CD4-positive, alpha-beta T cell treated with Interferon alpha-2 for 1 hour (primary cell): ENCODE data around the gene MKLN1.
A peak's percentile ranks its signal among the peaks of the same experiment; 100 is the strongest.
"Not testable (repeated sequence)": the region's sequence is repeated elsewhere in the genome, so short reads cannot be mapped to it uniquely, and the experiment has no call there.

Experiments used
- DNase-seq, 2 donors: peaks; one replicate each; pipeline ENCODE4 v3.0.0-alpha.2; 2020 to 2022

The MKLN1 gene

DNA sequence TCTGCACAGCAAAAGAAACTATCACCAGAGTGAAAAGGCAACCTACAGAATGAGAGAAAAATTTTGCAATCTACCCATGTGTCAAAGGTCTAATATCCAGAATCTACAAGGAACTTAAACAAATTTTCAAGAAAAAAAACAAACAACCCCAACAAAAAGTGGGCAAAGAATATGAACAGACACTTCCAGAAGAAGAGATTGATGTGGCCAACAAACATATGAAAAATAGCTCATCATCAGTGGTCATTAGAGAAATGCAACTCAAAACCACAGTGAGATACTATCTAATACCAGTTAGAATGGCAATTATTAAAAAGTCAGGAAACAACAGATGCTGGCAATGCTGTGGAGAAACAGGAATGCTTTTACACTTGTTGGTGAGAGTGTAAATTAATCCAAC, 7.1 kb upstream of the MKLN1 start:
- no peak for DNase-seq

DNA sequence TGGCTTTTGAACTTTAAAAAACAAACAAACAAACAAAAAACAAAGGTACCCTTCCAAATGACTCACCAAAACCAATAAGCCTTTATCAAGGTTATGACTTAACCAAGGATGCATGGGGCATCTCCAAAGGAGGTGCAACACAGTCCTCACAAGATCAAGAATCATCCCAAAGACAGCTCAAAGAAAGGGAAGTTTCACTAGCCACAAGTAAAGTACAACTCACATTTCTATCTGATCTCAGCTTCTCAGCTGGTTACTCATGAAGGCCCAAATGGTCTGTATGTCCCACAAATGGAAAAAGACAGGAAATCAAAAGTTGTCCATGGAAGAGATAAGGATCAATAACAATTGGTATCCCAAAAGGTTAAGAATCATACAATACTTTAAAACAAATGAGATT, 6.0 kb upstream of the MKLN1 start:
- DNase-seq = no peak

DNA sequence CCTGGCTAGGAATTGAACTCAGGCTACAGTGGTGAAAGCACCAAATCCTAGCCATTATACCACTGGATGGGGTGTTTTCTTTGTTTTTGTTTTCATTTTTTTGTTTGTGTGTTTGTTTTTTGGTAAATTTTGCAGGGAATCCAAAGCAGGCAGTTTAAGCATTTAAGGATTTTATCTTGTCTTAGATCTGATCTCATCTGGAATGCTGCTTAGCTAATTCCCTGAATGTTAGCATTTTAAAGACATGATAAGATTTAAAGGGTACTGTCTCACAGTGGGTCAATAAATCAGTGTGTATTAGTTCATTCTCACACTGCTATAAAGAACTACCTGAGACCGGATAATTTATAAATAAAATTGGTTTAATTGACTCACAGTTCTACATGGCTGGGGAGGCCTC, 5.6 kb upstream of the MKLN1 start:
- DNase-seq = no peak

DNA sequence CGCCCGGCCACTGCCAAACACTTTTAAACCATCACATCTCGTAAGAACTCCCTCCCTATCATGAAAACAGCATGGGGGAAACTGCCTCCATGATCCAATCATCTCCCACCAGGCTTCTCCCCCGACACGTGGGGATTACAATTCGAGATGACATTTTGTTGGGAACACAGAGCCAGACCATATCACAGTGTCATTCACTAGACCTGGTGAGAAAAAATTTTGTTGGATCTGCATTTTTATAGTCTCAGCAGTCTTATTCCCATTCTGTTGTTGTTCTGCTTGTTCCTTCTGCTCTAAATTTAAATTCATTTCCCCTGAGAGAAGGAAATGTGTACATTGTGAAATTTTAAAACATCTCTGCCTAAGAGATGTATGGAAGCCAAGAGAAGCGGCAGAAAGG, 4.8 kb upstream of the MKLN1 start:
- no peak for DNase-seq

DNA sequence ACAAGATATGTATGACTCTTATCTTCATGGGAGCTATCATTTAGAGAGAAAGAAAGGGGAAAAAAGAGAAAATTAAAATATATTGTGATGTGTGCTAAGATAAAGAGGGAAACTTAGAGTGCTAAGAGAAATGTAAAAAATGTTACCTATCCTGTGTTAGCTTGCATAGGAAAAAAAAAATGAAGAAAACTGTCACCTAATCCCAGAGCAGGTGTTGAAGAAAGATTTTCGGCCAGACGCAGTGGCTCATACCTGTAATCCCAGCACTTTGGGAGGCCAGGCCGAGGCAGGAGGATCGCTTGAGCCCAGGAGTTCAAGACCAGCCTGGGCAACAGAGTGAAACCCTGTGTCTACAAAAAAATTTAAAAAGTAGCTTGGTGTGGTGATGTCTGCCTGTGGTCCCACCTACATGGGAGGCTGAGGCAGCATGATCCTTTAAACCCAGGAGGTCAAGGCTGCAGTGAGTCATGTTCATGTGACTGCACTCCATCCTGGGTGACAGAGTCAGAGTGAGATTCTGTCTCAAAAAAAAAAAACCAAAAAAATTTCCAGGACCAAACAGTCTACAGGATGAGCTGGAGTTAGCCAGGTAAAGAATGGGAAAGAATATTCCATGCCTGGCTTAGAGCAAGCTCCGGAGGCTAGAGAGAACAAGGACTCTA, 2.4 kb upstream of the MKLN1 start:
- DNase-seq = no peak

DNA sequence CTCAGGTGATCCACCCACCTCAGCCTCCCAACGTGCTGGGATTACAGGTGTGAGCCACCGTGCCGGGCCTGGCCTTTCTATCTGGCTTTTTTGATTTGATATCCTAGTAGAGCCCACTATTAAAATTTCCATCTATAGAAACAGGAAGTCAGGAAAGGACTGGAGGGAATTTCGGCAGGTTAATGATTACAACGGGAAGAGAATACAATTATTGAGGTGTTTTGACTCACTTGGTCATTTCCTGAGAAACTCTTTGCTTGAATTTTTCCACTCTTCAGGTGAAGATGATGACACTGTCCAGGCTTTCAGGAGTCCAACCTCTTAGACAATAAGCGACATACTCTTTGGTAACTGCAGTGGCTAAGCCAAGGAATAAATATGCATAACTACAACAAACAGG, 1.1 kb upstream of the MKLN1 start:
- no peak for DNase-seq

DNA sequence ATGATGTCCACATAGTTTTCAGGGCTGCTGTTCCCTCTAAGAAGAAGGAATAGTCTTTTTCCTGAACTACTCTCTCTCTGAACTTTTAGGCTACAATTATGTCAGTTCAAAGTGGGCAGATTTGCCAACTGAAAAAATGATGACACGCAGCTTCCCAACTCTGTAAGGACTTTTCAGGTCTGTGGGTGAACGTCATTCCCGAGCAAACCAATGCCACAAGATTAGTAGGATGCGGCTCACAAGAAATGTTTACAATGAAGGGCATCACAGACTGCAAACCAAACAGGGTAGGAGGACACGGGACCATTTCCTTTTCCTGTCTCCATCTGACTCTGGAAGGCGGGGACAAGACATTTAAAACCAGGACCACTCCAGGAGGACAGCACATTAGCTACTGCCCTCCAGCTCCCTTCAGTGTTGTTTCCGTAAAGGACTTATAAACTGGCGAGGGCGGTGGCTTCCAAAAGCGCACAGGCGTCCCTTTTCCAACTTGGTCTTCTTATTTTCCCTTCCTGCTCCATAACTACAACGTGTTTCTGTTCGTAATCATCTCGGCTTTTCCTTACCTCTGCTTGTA, 539 bp upstream of the MKLN1 start:
- DNase-seq = peak in 1 of 2 donors; percentile 42

DNA sequence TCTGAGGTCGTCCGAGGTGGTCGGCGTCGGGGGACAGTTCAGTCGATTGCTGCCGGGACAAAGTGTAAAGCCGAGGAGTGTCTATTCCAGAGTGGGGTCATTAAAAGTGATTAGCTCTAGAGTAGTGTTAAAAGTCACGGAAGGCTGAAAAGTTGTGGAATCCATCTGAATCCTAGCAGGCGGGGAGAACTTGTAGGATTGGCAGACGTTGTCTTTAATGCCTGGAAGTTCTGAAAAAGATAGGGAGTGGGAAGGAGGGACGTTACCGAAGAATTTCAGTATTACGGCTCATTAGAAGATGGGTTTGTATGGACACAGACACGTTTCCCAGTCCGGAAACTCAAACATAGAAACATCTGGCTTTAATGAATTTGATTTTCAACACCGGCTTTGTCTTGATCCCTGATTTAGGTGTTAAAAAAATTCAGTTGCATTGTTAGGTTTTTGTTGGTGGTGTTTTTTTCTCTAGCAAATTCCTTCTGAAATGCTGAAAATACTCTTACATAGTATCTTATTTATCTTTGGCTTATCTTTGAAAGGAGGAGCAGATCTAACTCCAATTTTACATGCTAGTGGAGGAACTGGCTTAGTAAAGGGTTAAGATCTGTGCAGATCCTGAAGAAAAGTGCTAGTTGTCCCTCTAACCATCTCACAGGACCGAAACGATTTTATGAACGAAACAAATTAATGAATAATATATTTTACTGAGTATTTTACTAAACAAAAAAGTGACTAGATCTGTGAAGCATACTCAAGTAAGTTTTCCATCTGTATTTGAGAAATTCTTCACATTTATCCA, 900 bp downstream of the MKLN1 start:
- no peak for DNase-seq

DNA sequence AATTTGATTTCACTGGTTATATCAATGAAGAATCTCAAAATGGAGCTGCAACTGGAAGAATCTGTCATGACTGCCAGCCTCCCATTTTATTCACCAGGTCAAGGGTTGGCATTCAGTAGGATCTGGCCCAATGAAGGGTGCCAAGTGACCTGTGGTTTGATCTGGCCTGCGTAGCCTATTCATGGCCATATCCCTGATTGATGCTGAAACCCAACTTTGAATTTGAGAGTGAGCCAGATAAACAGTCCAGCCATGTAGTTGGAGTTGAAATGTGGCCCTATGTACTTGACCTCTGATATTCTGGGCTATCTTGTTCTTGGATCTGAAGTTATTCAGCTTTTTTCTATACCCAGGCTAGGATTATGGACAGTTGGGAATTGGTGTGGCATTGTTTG, 1.5 kb downstream of the MKLN1 start:
- no peak for DNase-seq

DNA sequence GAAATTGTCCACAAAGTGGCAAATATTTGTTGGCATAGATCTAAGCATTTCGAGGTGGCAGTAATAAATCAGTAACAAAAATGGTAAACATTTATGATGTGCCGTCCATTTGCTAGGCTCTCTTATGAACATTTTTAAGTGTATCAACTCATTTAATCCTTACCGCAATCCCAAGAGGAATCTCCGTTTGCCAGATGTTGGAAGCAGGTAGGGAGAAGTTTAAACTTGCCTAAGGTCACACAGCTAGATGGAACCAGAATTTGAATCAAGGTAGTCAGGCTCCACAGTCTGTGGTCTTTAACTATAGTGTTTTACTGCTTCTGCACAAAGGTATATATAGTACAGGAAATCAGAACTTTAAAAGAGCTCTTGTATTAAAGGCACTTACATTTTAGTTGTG, 2.6 kb downstream of the MKLN1 start:
- DNase-seq = no peak

DNA sequence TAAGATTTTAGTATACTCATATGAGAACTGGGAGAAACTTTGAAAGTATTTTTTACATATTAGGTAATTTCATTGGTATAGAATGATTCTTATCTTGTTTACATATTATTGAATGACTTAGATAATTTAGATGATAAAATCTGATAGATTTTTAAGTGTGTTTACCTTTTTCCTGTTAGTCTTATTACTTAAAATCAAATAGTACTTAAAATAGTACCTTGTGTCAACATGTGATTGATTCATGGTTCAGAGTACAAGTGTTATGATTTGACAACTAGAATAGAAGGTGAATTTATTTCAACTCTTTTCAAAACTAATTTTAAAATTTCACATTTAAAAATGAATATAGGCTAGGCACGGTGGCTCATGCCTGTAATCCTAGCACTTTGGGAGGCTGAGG, 4.1 kb downstream of the MKLN1 start:
- no peak for DNase-seq

DNA sequence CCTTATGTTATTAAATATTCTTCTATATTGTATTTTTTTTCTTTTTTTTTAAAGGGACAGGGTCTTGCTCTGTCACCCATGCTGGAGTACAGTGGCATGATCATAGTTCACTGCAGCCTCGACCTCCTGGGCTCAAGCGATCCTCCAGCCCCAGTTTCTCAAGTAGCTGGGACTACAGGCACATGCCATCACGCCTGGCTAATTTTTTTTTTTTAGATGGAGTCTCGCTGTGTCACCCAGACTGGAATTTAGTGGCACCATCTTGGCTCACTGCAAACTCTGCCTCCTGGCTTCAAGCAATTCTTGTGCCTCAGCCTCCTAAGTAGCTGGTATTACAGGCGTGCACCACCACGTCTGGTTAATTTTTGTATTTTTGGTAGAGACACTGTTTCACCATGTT, 5.1 kb downstream of the MKLN1 start:
- DNase-seq = not testable (repeated sequence)

DNA sequence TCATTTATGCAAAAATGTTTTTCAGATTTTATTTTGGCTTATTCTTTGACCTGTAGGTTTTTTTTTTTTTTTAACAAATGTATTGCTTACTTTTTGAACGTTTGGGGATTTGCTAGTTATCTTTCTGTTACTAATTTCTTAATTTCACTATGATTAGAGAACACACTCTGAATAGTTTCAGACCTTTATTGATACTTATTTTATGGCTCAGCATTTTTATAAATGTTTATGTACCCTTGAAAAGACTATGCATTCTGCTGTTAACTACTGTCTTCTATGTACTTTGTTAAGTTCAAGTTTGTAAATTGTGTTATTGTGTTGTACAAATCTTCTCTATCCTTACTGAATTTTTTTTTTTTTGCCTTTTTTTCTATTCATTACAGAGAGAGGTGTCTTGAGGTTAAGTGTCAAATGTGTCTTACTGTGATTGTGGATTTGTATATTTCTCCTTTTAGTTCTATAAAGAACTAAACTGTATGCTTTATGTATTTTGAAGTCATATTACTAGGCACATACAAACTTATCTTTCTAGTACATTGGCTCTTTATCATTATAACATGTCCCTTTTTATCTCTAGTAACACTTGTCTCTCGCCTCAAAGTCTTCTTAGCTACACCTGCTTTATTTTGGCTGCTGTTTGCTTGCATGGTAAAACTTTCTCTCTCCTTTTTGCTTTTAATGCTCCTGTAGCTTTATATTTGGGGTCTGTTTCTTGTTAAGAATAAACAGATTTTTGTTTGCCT, 8.1 kb downstream of the MKLN1 start:
- DNase-seq = no peak

DNA sequence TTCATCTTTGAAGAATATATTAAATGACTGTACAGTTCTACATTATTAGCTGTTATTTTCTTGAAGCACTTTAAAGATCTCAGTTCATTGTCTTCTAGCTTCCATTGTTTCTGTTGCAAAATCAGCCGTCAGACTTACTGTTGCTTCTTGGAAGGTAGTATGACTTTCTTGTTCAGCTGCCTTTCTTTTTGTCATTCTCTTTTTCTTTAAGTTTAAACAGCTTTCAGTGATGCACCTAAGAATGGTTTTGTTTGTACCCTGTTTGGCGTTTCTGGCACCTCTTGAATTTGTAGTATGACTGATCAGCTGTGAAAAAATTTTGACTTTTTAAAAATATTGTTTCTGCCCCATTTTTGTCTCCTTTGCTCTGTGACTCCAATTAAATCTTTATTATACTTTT, 9.3 kb downstream of the MKLN1 start:
- DNase-seq = no peak

DNA sequence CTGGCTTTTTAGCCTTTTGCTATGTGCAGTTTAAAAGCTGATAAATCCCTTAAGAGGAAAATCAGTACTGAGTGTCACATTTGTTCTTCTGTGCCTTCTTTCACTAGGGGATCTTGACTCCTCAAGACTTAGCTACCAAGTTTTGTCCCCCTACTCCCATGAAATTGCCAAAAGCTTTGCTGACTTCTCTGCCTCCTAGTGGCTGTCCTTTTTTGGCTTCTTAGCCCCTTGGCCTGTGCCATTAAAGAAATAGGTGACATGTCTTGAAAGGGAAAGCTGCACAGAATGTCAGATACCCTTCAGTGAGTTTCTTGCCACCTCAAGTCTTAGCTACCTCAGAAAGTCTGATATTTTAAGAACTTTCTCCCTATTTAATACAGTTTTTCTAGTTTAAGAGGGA, 10.5 kb downstream of the MKLN1 start:
- no peak for DNase-seq

DNA sequence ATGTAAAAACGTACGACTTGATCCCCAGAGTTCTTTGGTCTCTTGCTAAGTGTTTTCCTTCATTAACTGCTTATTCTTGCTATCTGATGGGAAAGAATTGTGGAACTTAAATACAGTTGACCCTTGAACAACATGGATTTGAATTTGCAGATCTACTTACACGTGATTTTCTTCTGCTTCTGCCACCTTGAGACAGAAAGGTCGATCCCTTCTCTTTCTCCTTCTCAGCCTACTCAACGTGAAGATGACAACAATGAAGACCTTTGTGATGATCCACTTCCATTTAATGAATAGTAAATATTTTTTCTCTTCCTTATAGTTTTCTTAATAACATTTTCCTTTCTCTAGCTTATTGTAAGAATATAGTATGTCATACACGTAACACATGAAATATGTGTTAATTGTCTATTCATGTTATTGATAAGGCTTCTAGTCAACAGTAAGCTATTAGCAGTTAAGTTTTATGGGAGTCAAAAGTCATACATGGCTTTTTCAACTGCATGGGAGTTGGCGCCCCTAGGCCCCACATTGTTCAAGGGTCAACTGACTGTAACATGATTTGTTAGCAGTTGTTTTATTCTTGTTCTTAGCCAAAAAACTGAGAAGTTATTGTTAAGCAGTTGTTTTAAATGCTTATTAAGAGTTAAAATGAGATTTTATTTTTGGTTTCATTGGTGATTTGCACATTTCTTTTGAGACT, 11.2 kb downstream of the MKLN1 start:
- DNase-seq = no peak

DNA sequence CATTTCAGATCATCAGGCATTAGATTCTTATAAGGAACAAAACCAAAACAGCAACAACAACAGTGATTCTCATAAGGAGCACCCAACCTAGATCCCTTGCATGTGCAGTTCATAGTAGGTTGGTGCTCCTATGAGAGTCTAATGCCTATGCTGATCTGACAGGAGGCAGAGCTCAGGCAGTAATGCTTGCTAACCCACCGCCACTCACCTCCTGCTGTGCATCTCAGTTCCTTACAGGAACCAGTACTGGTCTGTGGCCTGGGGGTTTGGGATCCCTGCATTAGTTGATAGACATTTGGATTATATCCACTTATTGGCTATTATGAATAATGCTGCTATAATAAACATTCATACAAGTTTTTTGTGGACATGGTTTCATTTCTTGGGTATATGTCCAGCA, 14.0 kb downstream of the MKLN1 start:
- DNase-seq = no peak

DNA sequence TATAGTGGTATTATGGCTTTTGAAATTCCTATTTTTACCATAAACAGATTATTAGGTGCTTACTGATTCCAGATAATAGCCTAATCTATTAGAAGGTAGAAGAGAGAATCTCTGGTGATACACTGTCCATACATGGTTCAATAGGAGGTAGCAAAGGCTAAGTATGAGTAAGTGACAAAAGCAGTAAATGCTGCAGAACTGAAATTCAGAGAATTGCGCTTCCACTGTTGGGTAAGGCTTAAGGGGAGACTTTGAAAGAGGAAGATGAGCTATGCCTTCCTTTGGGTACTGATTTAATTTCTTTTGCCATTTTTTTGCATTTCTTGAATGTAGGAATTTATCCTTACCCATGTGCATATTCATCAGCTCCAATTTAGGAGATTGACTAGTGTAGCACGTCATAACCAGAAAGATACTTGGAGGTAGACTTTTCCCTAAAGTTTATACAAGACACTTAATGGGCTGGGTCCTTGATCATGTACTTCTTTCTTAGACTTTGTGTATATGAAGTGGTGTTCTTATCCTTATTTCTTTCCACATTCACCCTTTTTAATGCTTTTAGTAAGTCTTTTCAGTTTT, 15.3 kb downstream of the MKLN1 start:
- DNase-seq = no peak

DNA sequence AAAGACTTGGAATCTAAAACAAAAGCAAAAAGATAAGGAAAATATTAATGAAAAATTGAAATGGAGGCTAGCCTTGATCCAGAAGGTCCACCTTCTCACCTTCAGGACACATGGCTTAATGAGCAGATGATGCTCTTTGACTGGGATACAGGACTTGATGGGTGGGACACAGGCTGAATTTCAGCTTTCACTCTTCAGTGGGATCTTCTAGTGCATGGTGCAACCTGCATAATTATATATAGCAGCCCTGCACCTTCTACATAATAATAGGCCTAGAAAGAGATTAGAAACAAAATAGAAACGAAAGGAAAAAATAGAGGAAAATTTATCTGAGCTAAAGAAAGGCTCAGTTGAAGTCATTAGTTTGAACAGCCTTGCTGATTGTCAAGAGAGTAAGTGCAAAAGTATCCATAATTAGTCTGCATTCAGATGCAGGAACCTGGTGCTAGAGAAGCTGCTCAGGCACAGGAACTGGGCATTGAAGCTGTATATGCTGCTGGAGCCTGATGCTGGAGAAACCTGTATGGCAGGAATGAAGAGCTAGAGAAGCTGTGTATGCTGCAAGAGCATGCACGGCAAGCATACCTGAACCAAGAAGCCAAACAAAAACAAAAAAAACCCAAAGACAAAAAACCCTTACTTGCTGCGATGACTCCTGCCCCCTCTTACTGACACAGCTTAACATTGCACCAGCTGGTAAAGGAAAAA, 19.4 kb downstream of the MKLN1 start:
- no peak for DNase-seq

DNA sequence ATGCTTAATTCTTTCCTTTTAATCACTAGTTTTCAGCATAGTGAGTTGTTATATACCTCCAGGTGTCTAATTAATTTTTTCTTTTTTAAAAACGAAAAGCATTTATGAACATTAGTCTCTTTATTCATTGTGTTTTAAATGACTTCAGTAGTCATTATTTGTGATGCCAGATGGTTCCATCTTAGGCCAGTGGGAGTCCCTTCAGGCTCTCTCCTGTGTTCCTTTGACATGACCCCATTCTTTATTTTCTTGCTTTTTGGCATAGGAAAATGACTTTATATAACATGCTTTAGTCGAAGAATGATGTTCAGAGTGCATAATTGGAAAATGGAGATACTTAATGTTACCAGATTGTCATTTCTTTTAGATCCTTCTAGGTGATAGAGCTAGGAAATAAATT, 24.4 kb downstream of the MKLN1 start:
- no peak for DNase-seq

DNA sequence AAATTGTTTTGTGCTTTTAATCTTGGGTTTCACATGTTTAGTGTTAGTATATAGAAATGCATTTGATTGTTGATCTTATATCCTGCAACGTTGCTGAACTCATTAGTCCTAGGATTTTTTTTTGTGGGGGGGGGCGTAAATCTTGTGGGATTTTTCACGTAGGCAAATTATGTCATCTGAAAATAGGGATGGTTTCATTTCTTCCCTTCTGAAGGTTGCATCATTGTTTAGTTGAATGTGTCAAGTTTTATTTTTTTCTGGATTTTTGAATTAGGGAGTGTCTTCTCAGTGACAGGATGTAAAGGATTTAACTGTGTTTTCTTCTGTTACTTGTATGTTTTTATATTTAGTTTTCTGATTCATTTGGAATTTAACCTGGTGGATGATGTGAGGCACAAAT, 26.7 kb downstream of the MKLN1 start:
- no peak for DNase-seq
